ENCODE results near the gene ARMC9. TPM values are rescaled to one million over a fixed set of nuclear protein-coding genes. Genes with fewer than 3 reads are reported as not detected.
A peak's percentile ranks its signal among the peaks of the same experiment; 100 is the strongest.

ARMC9 gene
- total RNA-seq, 1 experiment from 2014 or later = 38.3 TPM

GRCh38 chr2:231315896-231316295, 117.5 kb downstream of the ARMC9 start:
- DNase-seq (ENCODE audit: low read depth) = no peak

- no peak for DNase-seq (ENCODE audit: low read depth)
Observed at GRCh38 chr2:231317579-231317978, 119.1 kb downstream of the ARMC9 start.

- DNase-seq (ENCODE audit: low read depth) = no peak
Observed at GRCh38 chr2:231318436-231318835, 120.0 kb downstream of the ARMC9 start.

- no peak for DNase-seq (ENCODE audit: low read depth)
Observed at GRCh38 chr2:231318954-231319353, 120.5 kb downstream of the ARMC9 start.

- no peak for DNase-seq (ENCODE audit: low read depth)
Observed at GRCh38 chr2:231319867-231320266, 121.4 kb downstream of the ARMC9 start.

- no peak for DNase-seq (ENCODE audit: low read depth)
Observed at GRCh38 chr2:231321021-231321420, 122.6 kb downstream of the ARMC9 start.

- no peak for DNase-seq (ENCODE audit: low read depth)
Observed at GRCh38 chr2:231321556-231322334, 123.3 kb downstream of the ARMC9 start.

GRCh38 chr2:231323316-231323715, 124.9 kb downstream of the ARMC9 start:
- no peak for DNase-seq (ENCODE audit: low read depth)

GRCh38 chr2:231325826-231326225, 127.4 kb downstream of the ARMC9 start:
- no peak for DNase-seq (ENCODE audit: low read depth)

GRCh38 chr2:231326404-231326803, 128.0 kb downstream of the ARMC9 start:
- DNase-seq (ENCODE audit: low read depth) = no peak

GRCh38 chr2:231330311-231330710, 131.9 kb downstream of the ARMC9 start:
- no peak for DNase-seq (ENCODE audit: low read depth)

GRCh38 chr2:231331533-231331932, 133.1 kb downstream of the ARMC9 start:
- no peak for DNase-seq (ENCODE audit: low read depth)

- peak; percentile 8 for DNase-seq (ENCODE audit: low read depth)
Observed at GRCh38 chr2:231332388-231332787, 134.0 kb downstream of the ARMC9 start.

GRCh38 chr2:231332872-231333500, 134.6 kb downstream of the ARMC9 start:
- no peak for DNase-seq (ENCODE audit: low read depth)

- peak; percentile 28 for DNase-seq (ENCODE audit: low read depth)
Observed at GRCh38 chr2:231334179-231334930, 135.9 kb downstream of the ARMC9 start.

GRCh38 chr2:231334981-231335380, 136.6 kb downstream of the ARMC9 start:
- DNase-seq (ENCODE audit: low read depth) = no peak

- no peak for DNase-seq (ENCODE audit: low read depth)
Observed at GRCh38 chr2:231335591-231335990, 137.2 kb downstream of the ARMC9 start.

- no peak for DNase-seq (ENCODE audit: low read depth)
Observed at GRCh38 chr2:231336236-231336635, 137.8 kb downstream of the ARMC9 start.

GRCh38 chr2:231336700-231337099, 138.3 kb downstream of the ARMC9 start:
- DNase-seq (ENCODE audit: low read depth) = no peak

GRCh38 chr2:231337807-231338759, 139.7 kb downstream of the ARMC9 start:
- DNase-seq (ENCODE audit: low read depth) = no peak

- DNase-seq (ENCODE audit: low read depth) = no peak
Observed at GRCh38 chr2:231339316-231339715, 140.9 kb downstream of the ARMC9 start.

GRCh38 chr2:231341100-231341499, 142.7 kb downstream of the ARMC9 start:
- no peak for DNase-seq (ENCODE audit: low read depth)
